Keratinocyte (primary cell): ENCODE data around the gene MSI2. TPM values are rescaled to one million over a fixed set of nuclear protein-coding genes. Genes with fewer than 3 reads are reported as not detected.

Source experiments
- DNase-seq: peaks from one replicate; pipeline ENCODE4 v3.0.0-alpha.2; 2011; ENCODE audit warnings: low read depth, missing footprints, low spot score
- FAIRE-seq: peaks from 2 replicates; lab custom pipeline; 2011; peaks lifted over from hg19 to GRCh38; lab: Jason Lieb, UNC
- H2AFZ ChIP-seq: 2 replicates; pipeline ENCODE4 v1.6.0; 2012; ENCODE audit warnings: low read length, control low read depth, inconsistent platforms; ENCODE audit not compliant: control insufficient read depth
- H3K27ac ChIP-seq: 2 replicates; pipeline ENCODE4 v1.5.1; 2011; ENCODE audit warnings: low read length; ENCODE audit not compliant: control insufficient read depth, insufficient read depth
- H3K27me3 ChIP-seq: 3 replicates; pipeline ENCODE4 v1.6.0; 2011; ENCODE audit warnings: low read length; ENCODE audit not compliant: control insufficient read depth, insufficient read depth; ENCODE audit errors: extremely low read depth
- H3K36me3 ChIP-seq, 2 experiments: 2 replicates in 1 of 2; 3 replicates in 1 of 2; pipeline ENCODE4 v1.5.1; 2011; ENCODE audit warnings: low read length in 2 of 2, mild to moderate bottlenecking in 1 of 2; ENCODE audit not compliant: control insufficient read depth in 2 of 2, insufficient read depth in 2 of 2; ENCODE audit errors: extremely low read depth in 1 of 2
- H3K4me1 ChIP-seq: 3 replicates; pipeline ENCODE4 v1.5.1; 2011; ENCODE audit warnings: low read length; ENCODE audit not compliant: control insufficient read depth, insufficient read depth; ENCODE audit errors: extremely low read depth
- H3K4me2 ChIP-seq: 3 replicates; pipeline ENCODE4 v1.6.0; 2011; ENCODE audit warnings: low read depth, low read length; ENCODE audit not compliant: control insufficient read depth, insufficient read depth; ENCODE audit errors: extremely low read depth
- H3K4me3 ChIP-seq, 3 experiments: fragments of 200-600 bp in 1 of 3; sonication (generic) in 1 of 3; 2 replicates in 2 of 3; 3 replicates in 1 of 3; pipeline ENCODE4 v1.5.1; 2011 to 2016; ENCODE audit warnings: low read length in 3 of 3, mild to moderate bottlenecking in 3 of 3, control low read depth in 2 of 3, inconsistent platforms in 1 of 3, low read depth in 1 of 3, mixed read lengths in 1 of 3, mixed run types in 1 of 3, moderate library complexity in 1 of 3; ENCODE audit not compliant: control insufficient read depth in 2 of 3, insufficient read depth in 2 of 3; ENCODE audit errors: extremely low read depth in 1 of 3
- H3K79me2 ChIP-seq: 2 replicates; pipeline ENCODE4 v1.6.0; 2012; ENCODE audit warnings: low read length; ENCODE audit not compliant: control insufficient read depth, insufficient read depth
- H3K9ac ChIP-seq: 3 replicates; pipeline ENCODE4 v1.6.0; 2011; ENCODE audit warnings: low read length; ENCODE audit not compliant: control insufficient read depth, insufficient read depth; ENCODE audit errors: extremely low read depth
- H3K9me1 ChIP-seq: 3 replicates; pipeline ENCODE4 v1.6.0; 2011; ENCODE audit warnings: low read length; ENCODE audit not compliant: control insufficient read depth, insufficient read depth; ENCODE audit errors: extremely low read depth
- H3K9me3 ChIP-seq: 2 replicates; pipeline ENCODE4 v1.5.1; 2012; ENCODE audit warnings: low read depth, low read length; ENCODE audit not compliant: control insufficient read depth
- H4K20me1 ChIP-seq: 3 replicates; pipeline ENCODE4 v1.6.0; 2011; ENCODE audit warnings: low read length; ENCODE audit not compliant: control insufficient read depth, insufficient read depth; ENCODE audit errors: extremely low read depth
- EZH2 ChIP-seq: IDR thresholded peaks from one replicate; pipeline ENCODE4 v1.6.1; 2012; ENCODE audit warnings: inconsistent platforms, mild to moderate bottlenecking, low read length, moderate library complexity
- dilution Hi-C: fragments of 300-500 bp; cut with MboI; formaldehyde crosslinking; loops from one replicate; pipeline ENCODE4 v1.7.0; 2020; ENCODE audit warnings: low sequenced_read_pairs; ENCODE audit not compliant: extremely low pct_ligation_motif_present
- polyA plus RNA-seq, 5 experiments: library from polyadenylated mRNA; depleted of rRNA in 3 of 5; stranded (reverse) in 3 of 5; stranded (forward) in 1 of 5; unstranded in 1 of 5; fragments of >200 nt; gene quantifications; 1 replicate in 1 of 5; 2 replicates in 3 of 5; 3 replicates in 1 of 5; pipeline versions ENCODE4 v1.2.1 to v1.2.3, GENCODE V29; 2011 to 2012; ENCODE audit warnings: missing spikeins in 2 of 5, low read depth in 1 of 5, low replicate concordance in 1 of 5
- TF ChIP-seq, protein P1 (sequence below), 3 experiments: IDR thresholded peaks in 1 of 3; conservative IDR thresholded peaks in 1 of 3; optimal IDR thresholded peaks in 1 of 3; 2 replicates in 2 of 3; 3 replicates in 1 of 3; pipeline versions ENCODE3 to v1.5.1; 2011; ENCODE audit warnings: low read length in 3 of 3, mild to moderate bottlenecking in 3 of 3, moderate library complexity in 2 of 3, control low read depth in 1 of 3, inconsistent platforms in 1 of 3; ENCODE audit not compliant: insufficient read depth in 2 of 3; ENCODE audit errors: extremely low read depth in 1 of 3

The MSI2 gene
- polyA plus RNA-seq, 1 donor (not counting 4 experiments of a cell fraction or from before 2014, with no cell fraction given): 22.3 TPM

DNA sequence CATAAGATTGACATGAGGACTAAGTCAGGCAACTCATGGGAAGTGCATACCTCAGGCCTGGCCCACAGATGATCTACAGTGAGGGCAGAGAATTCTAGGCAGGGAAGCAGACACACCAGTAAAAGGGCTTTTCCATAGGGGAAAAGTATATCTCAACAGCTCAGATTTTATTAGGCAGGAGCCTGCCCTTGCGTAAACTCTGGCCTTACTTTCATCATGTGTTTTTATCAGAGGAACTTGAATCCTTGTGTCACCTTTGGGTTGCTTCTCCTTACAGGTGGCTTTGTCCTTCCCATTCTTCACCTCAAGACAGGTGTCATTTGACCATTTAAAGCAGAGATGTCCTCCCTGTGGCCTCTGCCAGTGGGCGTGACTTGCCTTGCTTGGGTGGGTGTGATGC, 138.1 kb downstream of the MSI2 start:
- Histone ChIP-seq H3K27ac (no peak overlapping the region), H2AFZ (no peak overlapping the region), H3K27me3 (no peaks in the 10 kb centered on the region), H3K4me1 (no peaks in the 10 kb centered on the region), H3K79me2 (no peaks in the 10 kb centered on the region), H3K36me3 (peaks cover 0 to 1% of the 10 kb centered on the region in 2 experiments), H3K9me1 (no peaks in the 10 kb centered on the region), H3K9ac (no peak overlapping the region), H3K9me3 (peaks cover 2% of the 10 kb centered on the region), H3K4me3 (no peak overlapping the region), H3K4me2 (no peak overlapping the region), H4K20me1 (no peaks in the 10 kb centered on the region)
- dilution Hi-C loops: no loop called here
- DNase-seq: no peak
- FAIRE-seq: no peak
- TF ChIP-seq, protein P1, sequence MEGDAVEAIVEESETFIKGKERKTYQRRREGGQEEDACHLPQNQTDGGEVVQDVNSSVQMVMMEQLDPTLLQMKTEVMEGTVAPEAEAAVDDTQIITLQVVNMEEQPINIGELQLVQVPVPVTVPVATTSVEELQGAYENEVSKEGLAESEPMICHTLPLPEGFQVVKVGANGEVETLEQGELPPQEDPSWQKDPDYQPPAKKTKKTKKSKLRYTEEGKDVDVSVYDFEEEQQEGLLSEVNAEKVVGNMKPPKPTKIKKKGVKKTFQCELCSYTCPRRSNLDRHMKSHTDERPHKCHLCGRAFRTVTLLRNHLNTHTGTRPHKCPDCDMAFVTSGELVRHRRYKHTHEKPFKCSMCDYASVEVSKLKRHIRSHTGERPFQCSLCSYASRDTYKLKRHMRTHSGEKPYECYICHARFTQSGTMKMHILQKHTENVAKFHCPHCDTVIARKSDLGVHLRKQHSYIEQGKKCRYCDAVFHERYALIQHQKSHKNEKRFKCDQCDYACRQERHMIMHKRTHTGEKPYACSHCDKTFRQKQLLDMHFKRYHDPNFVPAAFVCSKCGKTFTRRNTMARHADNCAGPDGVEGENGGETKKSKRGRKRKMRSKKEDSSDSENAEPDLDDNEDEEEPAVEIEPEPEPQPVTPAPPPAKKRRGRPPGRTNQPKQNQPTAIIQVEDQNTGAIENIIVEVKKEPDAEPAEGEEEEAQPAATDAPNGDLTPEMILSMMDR (optimal IDR thresholded peaks at IDR 0.05 in 1 of 3, IDR thresholded peaks at IDR 0.05 in 1 of 3, conservative IDR thresholded peaks at IDR 0.05 in 1 of 3; ENCODE audit: extremely low read depth in 1 of 3, insufficient read depth in 2 of 3, low read length in 3 of 3): no peak
- no peak for TF ChIP-seq EZH2

DNA sequence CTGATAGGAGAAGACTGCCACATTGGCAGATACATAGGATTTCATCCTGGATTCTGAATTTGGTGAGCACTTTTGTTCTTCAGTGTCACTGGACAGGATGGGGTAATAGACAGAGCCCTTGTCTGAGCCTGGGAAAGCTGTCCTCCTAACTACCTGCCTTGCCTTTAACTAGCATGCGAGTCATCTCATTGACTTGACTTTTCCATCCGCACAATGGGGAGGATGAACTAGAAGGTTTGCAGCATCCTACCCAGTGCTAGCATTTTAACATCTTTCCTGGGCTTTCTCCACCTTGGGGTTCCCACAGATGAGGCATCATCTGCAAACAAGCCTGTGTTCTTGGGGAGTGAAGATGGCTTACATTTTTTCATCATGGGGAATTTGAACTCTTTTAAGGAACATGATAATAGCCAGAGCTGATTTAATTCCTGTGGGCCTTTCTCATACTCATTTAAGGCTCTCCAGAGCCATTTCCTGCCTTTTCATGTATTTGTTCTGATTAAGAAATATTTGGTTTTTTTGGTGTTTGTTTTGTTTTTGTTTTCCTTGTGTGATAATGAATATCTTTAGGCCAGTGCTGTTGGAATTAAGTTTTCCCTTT, 139.5 kb downstream of the MSI2 start:
- no peaks in the 10 kb centered on the region for H3K4me1 ChIP-seq
- no peak overlapping the region for H3K9ac ChIP-seq
- H3K79me2 ChIP-seq: no peaks in the 10 kb centered on the region
- H3K9me3 ChIP-seq: peaks cover 2% of the 10 kb centered on the region
- TF ChIP-seq, protein P1 (optimal IDR thresholded peaks at IDR 0.05 in 1 of 3, IDR thresholded peaks at IDR 0.05 in 1 of 3, conservative IDR thresholded peaks at IDR 0.05 in 1 of 3; ENCODE audit: extremely low read depth in 1 of 3, insufficient read depth in 2 of 3, low read length in 3 of 3): no peak
- TF ChIP-seq EZH2: no peak
- DNase-seq: no peak
- H4K20me1 ChIP-seq: no peaks in the 10 kb centered on the region
- no peak for FAIRE-seq
- no peaks in the 10 kb centered on the region for H3K27me3 ChIP-seq
- no peak overlapping the region for H3K4me3 ChIP-seq
- H3K36me3 ChIP-seq: peaks cover 0 to 1% of the 10 kb centered on the region in 2 experiments
- no peak overlapping the region for H2AFZ ChIP-seq
- no peak overlapping the region for H3K27ac ChIP-seq
- no peaks in the 10 kb centered on the region for H3K9me1 ChIP-seq
- dilution Hi-C loops: no loop called here
- H3K4me2 ChIP-seq: no peak overlapping the region
